ENCODE data around the gene ERC2. TPM values are rescaled to one million over a fixed set of nuclear protein-coding genes. Genes with fewer than 3 reads are reported as not detected.

The ERC2 gene
- total and polyA plus RNA-seq, 2 donors (not counting 3 experiments of a cell fraction or from before 2014, with no cell fraction given) = 5.6 to 15.5 TPM

DNA sequence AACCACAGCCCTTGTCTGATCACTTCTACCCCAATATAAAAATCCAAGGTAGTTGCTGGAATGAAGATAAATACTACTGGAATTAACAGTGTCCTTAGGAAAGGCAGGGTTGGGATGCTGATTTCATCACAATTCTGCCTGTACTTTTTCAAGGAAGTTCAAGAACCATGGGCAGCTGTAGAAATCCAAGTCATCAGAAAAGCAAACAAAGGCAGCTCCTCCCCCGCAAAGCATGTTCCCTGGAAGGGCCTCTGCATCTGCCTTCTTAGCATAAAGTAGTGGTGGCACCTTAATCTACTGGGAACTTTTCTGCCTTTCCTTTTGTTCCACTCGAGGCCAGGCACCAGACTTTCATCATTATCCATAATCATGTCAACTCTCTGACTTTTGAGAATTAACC is 54.4 kb downstream of the ERC2 start:
- CTCF ChIA-PET = no interaction called here
- intact Hi-C loops (cut with micrococcal nuclease) (no loop called here), dilution Hi-C loops (cut with MboI; ENCODE audit: extremely low pct_ligation_motif_present, low sequenced_read_pairs) (no loop called here)
- Histone ChIP-seq H3K9ac (replicated peaks; ENCODE audit: extremely low read depth, insufficient read depth, low read length) (no peak overlapping the region), H2AFZ (ENCODE audit: low read depth, low read length) (no peak overlapping the region), H4K20me1 (replicated peaks; ENCODE audit: control insufficient read depth, extremely low read depth, insufficient read depth, low read length) (no peaks in the 10 kb centered on the region), H3K9me3 (replicated peaks; ENCODE audit: control insufficient read depth, insufficient read depth, low read length) (no peaks in the 10 kb centered on the region), H3K79me2 (ENCODE audit: control insufficient read depth, insufficient read depth, low read length) (no peaks in the 10 kb centered on the region), H3K36me3 (ENCODE audit: control insufficient read depth in 2 of 2, extremely low read depth in 1 of 2, insufficient read depth in 2 of 2, low read length in 2 of 2) (no peaks in the 10 kb centered on the region), H3K4me2 (ENCODE audit: insufficient read depth, low read length) (no peak overlapping the region), H3K9me1 (replicated peaks; ENCODE audit: control insufficient read depth, extremely low read depth, insufficient read depth, low read length) (no peaks in the 10 kb centered on the region), H3K4me3 (replicated peaks in 1 of 3; ENCODE audit: insufficient read depth in 1 of 3, low read depth in 1 of 3, low read length in 3 of 3) (no peak overlapping the region), H3K4me1 (ENCODE audit: control insufficient read depth, extremely low read depth, insufficient read depth, low read length) (no peaks in the 10 kb centered on the region), H3K27ac (ENCODE audit: insufficient read depth, low read depth, low read length) (no peak overlapping the region), H3K27me3 (ENCODE audit: control insufficient read depth in 2 of 2, insufficient read depth in 2 of 2, low read length in 2 of 2) (no peaks in the 10 kb centered on the region)
- BruUV-seq (replicated peaks) = no TSS peak
- TF ChIP-seq MYC (IDR thresholded peaks at IDR 0.05; ENCODE audit: low read depth, low read length) (no peak), GATA2 (IDR thresholded peaks at IDR 0.05; ENCODE audit: insufficient read depth, insufficient read length, low read depth, low read length) (no peak), POLR2A (IDR thresholded peaks at IDR 0.05; ENCODE audit: low read depth, low read length) (no peak)
- TF ChIP-seq, protein P1, sequence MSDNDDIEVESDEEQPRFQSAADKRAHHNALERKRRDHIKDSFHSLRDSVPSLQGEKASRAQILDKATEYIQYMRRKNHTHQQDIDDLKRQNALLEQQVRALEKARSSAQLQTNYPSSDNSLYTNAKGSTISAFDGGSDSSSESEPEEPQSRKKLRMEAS (IDR thresholded peaks at IDR 0.05; ENCODE audit: insufficient read depth, insufficient read length) = no peak
- FAIRE-seq (no peak), DNase-seq (ENCODE audit: low read depth, low spot score) (no peak)
- POLR2A ChIA-PET = no interaction called here

DNA sequence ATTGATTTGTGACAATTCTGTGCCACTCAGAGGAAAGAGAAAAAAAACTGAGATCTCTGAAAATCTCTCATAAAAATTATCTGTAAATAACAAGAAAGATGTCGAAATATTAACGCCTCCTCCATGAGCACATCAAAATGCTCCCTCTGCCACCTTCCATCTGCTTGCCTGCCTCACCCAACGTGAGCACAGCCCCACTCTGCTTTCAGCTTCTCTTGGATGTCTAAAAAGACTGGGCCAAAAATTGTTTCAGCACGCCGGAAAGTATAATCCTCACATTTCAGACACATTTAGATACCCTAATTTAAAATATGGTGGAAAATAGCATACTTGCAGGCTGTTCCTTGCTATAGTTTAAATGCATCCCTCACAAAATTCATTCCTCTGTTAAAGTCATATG is 57.1 kb downstream of the ERC2 start:
- H3K4me3 ChIP-seq (replicated peaks in 1 of 3; ENCODE audit: insufficient read depth in 1 of 3, low read depth in 1 of 3, low read length in 3 of 3) = no peak overlapping the region
- H4K20me1 ChIP-seq (replicated peaks; ENCODE audit: control insufficient read depth, extremely low read depth, insufficient read depth, low read length) = no peaks in the 10 kb centered on the region
- H3K9me3 ChIP-seq (replicated peaks; ENCODE audit: control insufficient read depth, insufficient read depth, low read length) = no peaks in the 10 kb centered on the region
- H3K4me1 ChIP-seq (ENCODE audit: control insufficient read depth, extremely low read depth, insufficient read depth, low read length) = no peaks in the 10 kb centered on the region
- no peaks in the 10 kb centered on the region for H3K27me3 ChIP-seq (ENCODE audit: control insufficient read depth in 2 of 2, insufficient read depth in 2 of 2, low read length in 2 of 2)
- TF ChIP-seq, protein P1 (IDR thresholded peaks at IDR 0.05; ENCODE audit: insufficient read depth, insufficient read length) = no peak
- TF ChIP-seq GATA2 (IDR thresholded peaks at IDR 0.05; ENCODE audit: insufficient read depth, insufficient read length, low read depth, low read length) = no peak
- TF ChIP-seq, protein P2, sequence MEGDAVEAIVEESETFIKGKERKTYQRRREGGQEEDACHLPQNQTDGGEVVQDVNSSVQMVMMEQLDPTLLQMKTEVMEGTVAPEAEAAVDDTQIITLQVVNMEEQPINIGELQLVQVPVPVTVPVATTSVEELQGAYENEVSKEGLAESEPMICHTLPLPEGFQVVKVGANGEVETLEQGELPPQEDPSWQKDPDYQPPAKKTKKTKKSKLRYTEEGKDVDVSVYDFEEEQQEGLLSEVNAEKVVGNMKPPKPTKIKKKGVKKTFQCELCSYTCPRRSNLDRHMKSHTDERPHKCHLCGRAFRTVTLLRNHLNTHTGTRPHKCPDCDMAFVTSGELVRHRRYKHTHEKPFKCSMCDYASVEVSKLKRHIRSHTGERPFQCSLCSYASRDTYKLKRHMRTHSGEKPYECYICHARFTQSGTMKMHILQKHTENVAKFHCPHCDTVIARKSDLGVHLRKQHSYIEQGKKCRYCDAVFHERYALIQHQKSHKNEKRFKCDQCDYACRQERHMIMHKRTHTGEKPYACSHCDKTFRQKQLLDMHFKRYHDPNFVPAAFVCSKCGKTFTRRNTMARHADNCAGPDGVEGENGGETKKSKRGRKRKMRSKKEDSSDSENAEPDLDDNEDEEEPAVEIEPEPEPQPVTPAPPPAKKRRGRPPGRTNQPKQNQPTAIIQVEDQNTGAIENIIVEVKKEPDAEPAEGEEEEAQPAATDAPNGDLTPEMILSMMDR (IDR thresholded peaks at IDR 0.05; ENCODE audit: extremely low read depth in 1 of 2, insufficient read depth in 1 of 2, low read depth in 1 of 2, low read length in 2 of 2) = no peak
- intact Hi-C loops (cut with micrococcal nuclease) (no loop called here), dilution Hi-C loops (cut with MboI; ENCODE audit: extremely low pct_ligation_motif_present, low sequenced_read_pairs) (no loop called here)
- no peaks in the 10 kb centered on the region for H3K36me3 ChIP-seq (ENCODE audit: control insufficient read depth in 2 of 2, extremely low read depth in 1 of 2, insufficient read depth in 2 of 2, low read length in 2 of 2)
- no peak for DNase-seq (ENCODE audit: low read depth, low spot score)
- ChIA-PET CTCF (interaction anchor here (1.4 kb wide), 1 partner anchor 20 kb away, joined by 4 read pairs; no protein-coding TSS in a partner anchor), POLR2A (no interaction called here)
- no peak overlapping the region for H3K27ac ChIP-seq (ENCODE audit: insufficient read depth, low read depth, low read length)
- H3K9ac ChIP-seq (replicated peaks; ENCODE audit: extremely low read depth, insufficient read depth, low read length) = no peak overlapping the region
- no peaks in the 10 kb centered on the region for H3K9me1 ChIP-seq (replicated peaks; ENCODE audit: control insufficient read depth, extremely low read depth, insufficient read depth, low read length)
- H3K79me2 ChIP-seq (ENCODE audit: control insufficient read depth, insufficient read depth, low read length) = no peaks in the 10 kb centered on the region
- FAIRE-seq = no peak
- BruUV-seq (replicated peaks) = no TSS peak
- H2AFZ ChIP-seq (ENCODE audit: low read depth, low read length) = no peak overlapping the region
- H3K4me2 ChIP-seq (ENCODE audit: insufficient read depth, low read length) = no peak overlapping the region
